ENCODE results near the gene PPP1R36. TPM values are rescaled to one million over a fixed set of nuclear protein-coding genes. Genes with fewer than 3 reads are reported as not detected.

The PPP1R36 gene
- total RNA-seq, 2 donors from 2014 or later = 2.2 to 5.0 TPM

DNA sequence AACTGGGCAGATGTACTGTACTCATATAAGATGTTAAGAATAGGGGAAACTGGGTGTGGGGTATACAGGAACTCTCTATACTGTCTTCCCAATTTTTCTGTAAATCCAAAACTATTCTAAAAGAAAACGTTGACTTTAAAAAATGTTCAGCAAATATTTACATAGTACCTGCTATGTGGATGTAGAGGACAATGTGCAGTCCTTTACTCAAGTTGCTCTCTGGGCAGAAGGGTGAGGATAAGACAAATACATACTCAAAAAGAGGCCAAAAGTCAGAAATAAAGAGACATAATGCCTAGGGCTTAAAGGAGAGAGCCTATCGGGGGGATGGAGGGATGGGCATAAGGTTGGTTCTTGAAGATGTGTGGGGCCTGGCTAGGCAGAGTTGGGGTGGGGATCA lies 44.7 kb downstream of the PPP1R36 start:
- no peak for DNase-seq
- H3K9ac ChIP-seq (ENCODE audit: low read depth in 2 of 2, low read length in 2 of 2) = no peak overlapping the region
- H3K4me3 ChIP-seq = no peak overlapping the region
- no peaks in the 10 kb centered on the region for H3K9me3 ChIP-seq
- no peak overlapping the region for H3K27ac ChIP-seq
- intact Hi-C loops (cut with DNase I) = no loop called here
- no peaks in the 10 kb centered on the region for H3K4me1 ChIP-seq
- TF ChIP-seq, protein P1, sequence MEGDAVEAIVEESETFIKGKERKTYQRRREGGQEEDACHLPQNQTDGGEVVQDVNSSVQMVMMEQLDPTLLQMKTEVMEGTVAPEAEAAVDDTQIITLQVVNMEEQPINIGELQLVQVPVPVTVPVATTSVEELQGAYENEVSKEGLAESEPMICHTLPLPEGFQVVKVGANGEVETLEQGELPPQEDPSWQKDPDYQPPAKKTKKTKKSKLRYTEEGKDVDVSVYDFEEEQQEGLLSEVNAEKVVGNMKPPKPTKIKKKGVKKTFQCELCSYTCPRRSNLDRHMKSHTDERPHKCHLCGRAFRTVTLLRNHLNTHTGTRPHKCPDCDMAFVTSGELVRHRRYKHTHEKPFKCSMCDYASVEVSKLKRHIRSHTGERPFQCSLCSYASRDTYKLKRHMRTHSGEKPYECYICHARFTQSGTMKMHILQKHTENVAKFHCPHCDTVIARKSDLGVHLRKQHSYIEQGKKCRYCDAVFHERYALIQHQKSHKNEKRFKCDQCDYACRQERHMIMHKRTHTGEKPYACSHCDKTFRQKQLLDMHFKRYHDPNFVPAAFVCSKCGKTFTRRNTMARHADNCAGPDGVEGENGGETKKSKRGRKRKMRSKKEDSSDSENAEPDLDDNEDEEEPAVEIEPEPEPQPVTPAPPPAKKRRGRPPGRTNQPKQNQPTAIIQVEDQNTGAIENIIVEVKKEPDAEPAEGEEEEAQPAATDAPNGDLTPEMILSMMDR (IDR thresholded peaks at IDR 0.05) = no peak
- no peaks in the 10 kb centered on the region for H3K36me3 ChIP-seq
- H3K27me3 ChIP-seq = no peaks in the 10 kb centered on the region

DNA sequence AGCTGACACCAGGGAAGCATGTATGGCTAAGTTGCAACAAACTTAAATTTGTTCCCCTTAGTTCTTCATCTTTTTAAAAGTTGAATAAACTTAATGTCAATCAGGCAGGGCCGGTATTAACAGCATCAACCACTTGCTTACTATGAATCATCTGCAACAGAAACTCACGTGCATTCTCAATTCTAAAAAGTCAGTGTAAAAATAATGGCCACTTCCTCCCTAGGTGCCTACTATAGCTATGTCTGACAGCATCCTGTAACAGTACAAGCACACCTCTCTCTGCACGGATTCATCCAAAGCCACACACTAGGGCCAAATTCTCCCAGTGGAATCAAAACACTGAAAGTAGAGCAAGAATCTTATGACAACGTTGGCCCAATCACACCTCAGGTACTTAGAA lies 48.6 kb downstream of the PPP1R36 start:
- DNase-seq = no peak
- H3K27me3 ChIP-seq = no peaks in the 10 kb centered on the region
- no peak overlapping the region for H3K4me3 ChIP-seq
- intact Hi-C loops (cut with DNase I) = no loop called here
- H3K36me3 ChIP-seq = no peaks in the 10 kb centered on the region
- TF ChIP-seq, protein P1 (IDR thresholded peaks at IDR 0.05) = no peak
- no peaks in the 10 kb centered on the region for H3K4me1 ChIP-seq
- H3K27ac ChIP-seq = no peak overlapping the region
- no peak overlapping the region for H3K9ac ChIP-seq (ENCODE audit: low read depth in 2 of 2, low read length in 2 of 2)
- H3K9me3 ChIP-seq = no peaks in the 10 kb centered on the region

DNA sequence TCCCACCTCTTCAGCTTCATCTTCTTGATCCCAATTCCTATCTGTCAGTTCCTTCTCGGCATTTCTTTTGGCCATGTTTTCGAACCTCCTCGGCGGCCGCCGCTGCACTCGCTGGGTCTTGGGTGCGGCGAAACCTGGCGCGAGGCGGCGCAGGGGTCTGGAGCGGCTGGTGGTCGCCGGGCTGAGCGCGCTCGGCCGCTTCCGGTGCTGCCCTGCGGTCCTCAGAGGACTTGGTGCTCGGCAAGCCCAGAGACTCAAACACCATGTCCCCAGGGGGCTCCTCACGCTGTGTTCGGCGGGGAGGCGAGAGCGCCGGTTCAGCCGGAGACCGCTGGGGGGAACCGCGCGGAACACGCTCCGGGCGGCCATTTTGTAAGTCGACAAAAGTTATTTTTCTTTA lies 51.8 kb downstream of the PPP1R36 start:
- Histone ChIP-seq H3K4me3 (no peak overlapping the region), H3K4me1 (no peaks in the 10 kb centered on the region), H3K27ac (no peak overlapping the region), H3K27me3 (no peaks in the 10 kb centered on the region), H3K9me3 (no peaks in the 10 kb centered on the region), H3K36me3 (no peaks in the 10 kb centered on the region), H3K9ac (ENCODE audit: low read depth in 2 of 2, low read length in 2 of 2) (no peak overlapping the region)
- TF ChIP-seq, protein P1 (IDR thresholded peaks at IDR 0.05) = no peak
- intact Hi-C loops (cut with DNase I) = no loop called here
- DNase-seq = no peak

DNA sequence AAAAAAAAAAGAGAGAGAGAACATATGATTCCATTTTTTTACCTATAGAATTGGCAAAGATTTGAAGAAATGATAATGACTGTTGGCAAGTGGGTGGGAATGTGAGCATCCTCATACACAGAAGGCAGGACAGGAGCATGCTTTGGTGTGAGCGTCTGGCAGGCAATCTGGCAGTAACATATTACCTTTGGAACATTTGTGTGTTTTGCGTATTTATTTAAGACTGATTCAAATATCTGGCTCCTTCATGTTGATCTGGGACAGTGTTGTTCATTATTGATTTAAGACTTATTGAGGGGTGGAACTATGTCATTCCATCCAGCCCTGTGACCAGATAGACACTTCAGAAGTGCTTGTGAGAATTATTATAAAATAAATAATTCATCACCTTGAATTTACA lies 53.1 kb downstream of the PPP1R36 start:
- no peak overlapping the region for H3K4me3 ChIP-seq
- H3K27ac ChIP-seq = no peak overlapping the region
- no peaks in the 10 kb centered on the region for H3K4me1 ChIP-seq
- TF ChIP-seq, protein P1 (IDR thresholded peaks at IDR 0.05) = no peak
- H3K9me3 ChIP-seq = no peaks in the 10 kb centered on the region
- H3K27me3 ChIP-seq = no peaks in the 10 kb centered on the region
- no peak for DNase-seq
- no peaks in the 10 kb centered on the region for H3K36me3 ChIP-seq
- no peak overlapping the region for H3K9ac ChIP-seq (ENCODE audit: low read depth in 2 of 2, low read length in 2 of 2)
- intact Hi-C loops (cut with DNase I) = no loop called here

DNA sequence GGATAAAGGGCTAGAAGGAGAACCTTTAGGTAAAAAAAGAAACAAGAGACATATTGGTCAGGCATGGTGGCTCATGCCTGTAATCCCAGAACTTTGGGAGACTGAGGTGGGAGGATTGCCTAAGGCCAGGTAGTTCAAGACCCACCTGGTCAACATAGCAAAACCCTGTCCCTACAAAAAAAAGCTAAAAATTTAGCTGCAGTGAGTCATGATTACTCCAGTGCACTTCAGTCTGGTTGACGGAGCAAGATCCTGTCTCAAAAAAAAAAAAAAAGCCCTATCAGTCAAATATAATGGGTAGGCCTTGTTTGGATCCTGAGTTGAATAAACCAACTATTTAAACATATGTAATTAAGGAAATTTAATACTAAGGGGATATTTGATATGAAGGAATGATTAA lies 54.2 kb downstream of the PPP1R36 start:
- Histone ChIP-seq H3K36me3 (no peaks in the 10 kb centered on the region), H3K9ac (ENCODE audit: low read depth in 2 of 2, low read length in 2 of 2) (no peak overlapping the region), H3K9me3 (no peaks in the 10 kb centered on the region), H3K27me3 (no peaks in the 10 kb centered on the region), H3K4me3 (no peak overlapping the region), H3K4me1 (no peaks in the 10 kb centered on the region), H3K27ac (no peak overlapping the region)
- no peak for DNase-seq
- TF ChIP-seq, protein P1 (IDR thresholded peaks at IDR 0.05) = no peak
- intact Hi-C loops (cut with DNase I) = no loop called here

DNA sequence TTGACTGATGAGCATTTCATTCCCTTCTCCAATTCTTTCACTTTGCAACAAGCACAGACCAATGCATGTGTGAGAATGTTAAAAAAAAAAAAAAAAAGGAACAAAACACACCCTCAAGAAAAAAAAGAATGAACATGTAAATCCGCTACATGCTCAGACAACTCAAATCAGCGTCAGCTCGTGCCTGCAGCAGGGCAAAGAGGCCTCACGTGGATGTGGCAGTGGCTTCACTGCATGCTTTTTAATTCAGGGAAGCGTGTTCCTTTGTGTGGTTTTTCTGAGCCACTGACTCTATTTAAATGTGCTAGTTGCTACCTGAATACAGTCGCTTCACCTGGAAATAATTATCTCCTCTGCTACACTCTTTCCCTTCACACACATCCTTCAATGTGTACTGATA lies 55.1 kb downstream of the PPP1R36 start:
- Histone ChIP-seq H3K27ac (no peak overlapping the region), H3K9ac (ENCODE audit: low read depth in 2 of 2, low read length in 2 of 2) (no peak overlapping the region), H3K4me1 (no peaks in the 10 kb centered on the region), H3K36me3 (no peaks in the 10 kb centered on the region), H3K4me3 (no peak overlapping the region), H3K27me3 (no peaks in the 10 kb centered on the region), H3K9me3 (no peaks in the 10 kb centered on the region)
- TF ChIP-seq, protein P1 (IDR thresholded peaks at IDR 0.05) = no peak
- no peak for DNase-seq
- intact Hi-C loops (cut with DNase I) = no loop called here

All from colonic mucosa (tissue), 4 donors.